Measurements from ENCODE around the gene EFNB3.
A peak's percentile ranks its signal among the peaks of the same experiment; 100 is the strongest.

The EFNB3 gene

GRCh38 chr17:7704601-7705268, at the start of gene EFNB3:
TSS of gene EFNB3 (plus strand) at chr17:7705202. CDS start at chr17:7705599, 397 bp downstream.
- DNase-seq: no peak

GRCh38 chr17:7655541-7655840, 49.5 kb upstream of the EFNB3 start:
- DNase-seq: no peak

- no peak for DNase-seq
Observed at GRCh38 chr17:7656958-7657609, 47.9 kb upstream of the EFNB3 start.

- DNase-seq: no peak
Observed at GRCh38 chr17:7667656-7668406, 37.2 kb upstream of the EFNB3 start.

- no peak for DNase-seq
Observed at GRCh38 chr17:7668482-7668881, 36.5 kb upstream of the EFNB3 start.

GRCh38 chr17:7673239-7673638, 31.8 kb upstream of the EFNB3 start:
- peak; percentile 73 for DNase-seq

GRCh38 chr17:7674934-7675333, 30.1 kb upstream of the EFNB3 start:
- DNase-seq: no peak

- DNase-seq: no peak
Observed at GRCh38 chr17:7676533-7676932, 28.5 kb upstream of the EFNB3 start.

- DNase-seq: no peak
Observed at GRCh38 chr17:7677388-7678067, 27.5 kb upstream of the EFNB3 start.

GRCh38 chr17:7684851-7685532, 20.0 kb upstream of the EFNB3 start:
- DNase-seq: peak; percentile 54

GRCh38 chr17:7685533-7686221, 19.3 kb upstream of the EFNB3 start:
- peak; percentile 98 for DNase-seq

- peak; percentile 98 for DNase-seq
Observed at GRCh38 chr17:7686222-7687071, 18.6 kb upstream of the EFNB3 start.

- DNase-seq: peak; percentile 98
Observed at GRCh38 chr17:7687072-7687907, 17.7 kb upstream of the EFNB3 start, which contains the start of gene TP53. TSS of gene TP53 (minus strand) at chr17:7687490. CDS start at chr17:7676594, 10,896 bp downstream.

- DNase-seq: peak; percentile 99
Observed at GRCh38 chr17:7687908-7688807, 16.8 kb upstream of the EFNB3 start, which contains the start of gene WRAP53. TSS of gene WRAP53 (plus strand) at chr17:7688477. CDS start at chr17:7688649, 172 bp downstream.

GRCh38 chr17:7688808-7689316, 16.1 kb upstream of the EFNB3 start:
- DNase-seq: peak; percentile 50

- no peak for DNase-seq
Observed at GRCh38 chr17:7695586-7695985, 9.4 kb upstream of the EFNB3 start.

GRCh38 chr17:7697828-7698588, 7.0 kb upstream of the EFNB3 start:
- DNase-seq: no peak

- DNase-seq: peak; percentile 57
Observed at GRCh38 chr17:7700510-7700909, 4.5 kb upstream of the EFNB3 start.

Data from OCI-M1 (cell line).